ENCODE results near the gene SGCD. TPM values are rescaled to one million over a fixed set of nuclear protein-coding genes. Genes with fewer than 3 reads are reported as not detected.

SGCD gene
- total RNA-seq, 1 experiment from 2014 or later: not detected

DNA sequence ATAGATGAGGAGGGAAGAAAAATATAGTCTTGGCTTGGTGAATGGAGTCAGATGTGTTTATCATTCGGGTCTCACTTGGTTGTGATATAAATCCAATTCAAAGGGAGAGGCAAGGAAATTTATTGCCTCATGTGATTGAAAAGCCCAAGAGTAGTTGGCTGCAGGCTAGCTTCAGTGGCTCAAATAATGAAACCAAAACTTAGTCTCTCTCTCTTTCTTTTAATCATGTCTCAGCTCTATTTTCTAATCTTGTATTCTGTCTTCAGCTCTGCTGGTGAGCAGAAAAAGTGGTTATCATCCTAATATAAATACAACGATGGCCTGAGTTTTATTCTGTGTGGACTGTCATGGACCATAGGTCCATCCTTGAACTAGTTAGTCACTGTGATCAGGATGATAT lies 288.9 kb downstream of the SGCD start:
- DNase-seq (ENCODE audit: low read depth, low spot score): no peak
- BruUV-seq (replicated peaks): no TSS peak
- H3K4me1 ChIP-seq (ENCODE audit: control insufficient read depth in 1 of 2, insufficient read depth in 2 of 2, low read length in 2 of 2): no peaks in the 10 kb centered on the region
- no peak overlapping the region for H3K9ac ChIP-seq (ENCODE audit: low read length)
- no peak overlapping the region for H3K4me2 ChIP-seq (ENCODE audit: low read length)
- no peaks in the 10 kb centered on the region for H3K27me3 ChIP-seq (ENCODE audit: insufficient read depth, low read length)
- no peak overlapping the region for H2AFZ ChIP-seq (ENCODE audit: low read depth, low read length, poor library complexity, severe bottlenecking)
- CTCF ChIA-PET: no interaction called here
- no peak for TF ChIP-seq ATF3 (IDR thresholded peaks at IDR 0.05)
- H3K4me3 ChIP-seq (replicated peaks in 1 of 2; ENCODE audit: low read depth in 1 of 2, low read length in 2 of 2): no peak overlapping the region
- intact Hi-C loops (cut with micrococcal nuclease): no loop called here
- ATAC-seq: no peak
- RAD21 ChIA-PET (ENCODE audit: low non-redundant PET in 1 of 2, low total read pairs in 2 of 2, uncharacterized antibody in 2 of 2, unreplicated experiment in 2 of 2): no interaction called here
- POLR2A ChIA-PET: no interaction called here
- no peaks in the 10 kb centered on the region for H3K79me2 ChIP-seq (ENCODE audit: insufficient read depth, low read length)
- H4K20me1 ChIP-seq (ENCODE audit: insufficient read depth): no peaks in the 10 kb centered on the region
- peaks cover 0 to 5% of the 10 kb centered on the region in 2 experiments; a peak in 2 of 4 replicates for H3K9me3 ChIP-seq (ENCODE audit: control insufficient read depth in 1 of 2, insufficient read depth in 1 of 2, low read depth in 1 of 2, low read length in 2 of 2)
- no peak overlapping the region for H3K27ac ChIP-seq (ENCODE audit: low read depth, low read length)
- H3K9me2 ChIP-seq (ENCODE audit: insufficient read depth): no peaks in the 10 kb centered on the region
- no peaks in the 10 kb centered on the region for H3K36me3 ChIP-seq (ENCODE audit: control insufficient read depth in 1 of 2, insufficient read depth in 2 of 2, low read length in 2 of 2)

- Histone ChIP-seq H3K79me2 (ENCODE audit: insufficient read depth, low read length) (no peaks in the 10 kb centered on the region), H3K4me3 (replicated peaks in 1 of 2; ENCODE audit: low read depth in 1 of 2, low read length in 2 of 2) (no peak overlapping the region), H3K27ac (ENCODE audit: low read depth, low read length) (no peak overlapping the region), H3K9me2 (ENCODE audit: insufficient read depth) (no peaks in the 10 kb centered on the region), H2AFZ (ENCODE audit: low read depth, low read length, poor library complexity, severe bottlenecking) (no peak overlapping the region), H3K36me3 (ENCODE audit: control insufficient read depth in 1 of 2, insufficient read depth in 2 of 2, low read length in 2 of 2) (no peaks in the 10 kb centered on the region), H3K4me2 (ENCODE audit: low read length) (no peak overlapping the region), H4K20me1 (ENCODE audit: insufficient read depth) (no peaks in the 10 kb centered on the region), H3K27me3 (ENCODE audit: insufficient read depth, low read length) (no peaks in the 10 kb centered on the region), H3K9me3 (ENCODE audit: control insufficient read depth in 1 of 2, insufficient read depth in 1 of 2, low read depth in 1 of 2, low read length in 2 of 2) (peaks cover 0 to 3% of the 10 kb centered on the region in 2 experiments; a peak in 2 of 4 replicates), H3K9ac (ENCODE audit: low read length) (no peak overlapping the region), H3K4me1 (ENCODE audit: control insufficient read depth in 1 of 2, insufficient read depth in 2 of 2, low read length in 2 of 2) (no peaks in the 10 kb centered on the region)
- intact Hi-C loops (cut with micrococcal nuclease): no loop called here
- ATAC-seq: no peak
- no peak for DNase-seq (ENCODE audit: low read depth, low spot score)
- TF ChIP-seq, protein P1, sequence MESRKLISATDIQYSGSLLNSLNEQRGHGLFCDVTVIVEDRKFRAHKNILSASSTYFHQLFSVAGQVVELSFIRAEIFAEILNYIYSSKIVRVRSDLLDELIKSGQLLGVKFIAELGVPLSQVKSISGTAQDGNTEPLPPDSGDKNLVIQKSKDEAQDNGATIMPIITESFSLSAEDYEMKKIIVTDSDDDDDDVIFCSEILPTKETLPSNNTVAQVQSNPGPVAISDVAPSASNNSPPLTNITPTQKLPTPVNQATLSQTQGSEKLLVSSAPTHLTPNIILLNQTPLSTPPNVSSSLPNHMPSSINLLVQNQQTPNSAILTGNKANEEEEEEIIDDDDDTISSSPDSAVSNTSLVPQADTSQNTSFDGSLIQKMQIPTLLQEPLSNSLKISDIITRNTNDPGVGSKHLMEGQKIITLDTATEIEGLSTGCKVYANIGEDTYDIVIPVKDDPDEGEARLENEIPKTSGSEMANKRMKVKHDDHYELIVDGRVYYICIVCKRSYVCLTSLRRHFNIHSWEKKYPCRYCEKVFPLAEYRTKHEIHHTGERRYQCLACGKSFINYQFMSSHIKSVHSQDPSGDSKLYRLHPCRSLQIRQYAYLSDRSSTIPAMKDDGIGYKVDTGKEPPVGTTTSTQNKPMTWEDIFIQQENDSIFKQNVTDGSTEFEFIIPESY (IDR thresholded peaks at IDR 0.05; ENCODE audit: extremely low read depth, insufficient replicate concordance, low read length): no peak
- TF ChIP-seq SP1 (IDR thresholded peaks at IDR 0.05; ENCODE audit: low read depth): no peak
- no peak for TF ChIP-seq CEBPB (IDR thresholded peaks at IDR 0.05; ENCODE audit: low read depth)
- no peak for TF ChIP-seq POLR2A (IDR thresholded peaks at IDR 0.05; ENCODE audit: borderline replicate concordance, extremely low read depth, insufficient read depth, insufficient read length)
- no peak for TF ChIP-seq FOSL1 (IDR thresholded peaks at IDR 0.05; ENCODE audit: low read depth)
- no peak for TF ChIP-seq POLR2AphosphoS5 (IDR thresholded peaks at IDR 0.05; ENCODE audit: low read depth, low read length)
- no peak for TF ChIP-seq MAX (IDR thresholded peaks at IDR 0.05)
- no peak for TF ChIP-seq SRF (IDR thresholded peaks at IDR 0.05; ENCODE audit: low read depth)
- no peak for TF ChIP-seq ZFX (IDR thresholded peaks at IDR 0.05)
- no peak for TF ChIP-seq ELF1 (IDR thresholded peaks at IDR 0.05; ENCODE audit: borderline replicate concordance, low read depth)
- TF ChIP-seq CTCF (IDR thresholded peaks at IDR 0.05 in 2 of 3, conservative IDR thresholded peaks at IDR 0.05 in 1 of 3; ENCODE audit: borderline replicate concordance in 1 of 3, insufficient read depth in 1 of 3, low read depth in 2 of 3, low read length in 2 of 3): no peak
- no peak for TF ChIP-seq JUND (IDR thresholded peaks at IDR 0.05)
- TF ChIP-seq SIN3A (IDR thresholded peaks at IDR 0.05; ENCODE audit: low read depth): no peak
- BruUV-seq (replicated peaks): no TSS peak
- ChIA-PET POLR2A (no interaction called here), RAD21 (ENCODE audit: low non-redundant PET in 1 of 2, low total read pairs in 2 of 2, uncharacterized antibody in 2 of 2, unreplicated experiment in 2 of 2) (no interaction called here), CTCF (no interaction called here)
Measured at GRCh38 chr5:156617426-156617825, 290.5 kb downstream of the SGCD start.

Measured in HCT116 (cell line).